ENCODE measurements around the gene MPDZ.
"Not testable (repeated sequence)": the region's sequence is repeated elsewhere in the genome, so short reads cannot be mapped to it uniquely, and the experiment has no call there.

MPDZ gene

GRCh38 chr9:13267743-13268142 lies 11.7 kb downstream of the MPDZ start:
- DNase-seq (ENCODE audit: low read depth in 2 of 2), result no peak

DNA sequence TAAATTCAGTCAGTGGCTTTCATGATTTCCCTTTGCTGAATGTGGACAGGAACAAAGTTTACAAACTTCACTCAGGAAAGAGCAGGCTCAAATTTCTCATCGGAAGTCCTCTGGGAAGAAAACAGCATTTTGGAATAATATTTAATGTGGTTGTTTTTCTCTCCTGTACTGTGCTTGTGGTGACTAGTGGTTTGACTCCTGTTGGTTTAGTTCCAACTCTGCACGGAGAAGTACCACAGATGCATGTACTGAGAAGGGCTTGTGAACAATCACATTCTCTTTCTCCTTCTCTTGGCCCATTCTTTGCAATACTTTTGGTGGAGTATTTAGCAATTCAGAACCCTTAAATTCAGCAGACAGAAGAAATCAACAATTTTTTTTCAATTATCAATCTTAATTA lies 13.3 kb downstream of the MPDZ start:
- no peak for DNase-seq (ENCODE audit: low read depth in 2 of 2)

- no peak for DNase-seq (ENCODE audit: low read depth in 2 of 2)
Measured at GRCh38 chr9:13264788-13265187, 14.7 kb downstream of the MPDZ start.

DNA sequence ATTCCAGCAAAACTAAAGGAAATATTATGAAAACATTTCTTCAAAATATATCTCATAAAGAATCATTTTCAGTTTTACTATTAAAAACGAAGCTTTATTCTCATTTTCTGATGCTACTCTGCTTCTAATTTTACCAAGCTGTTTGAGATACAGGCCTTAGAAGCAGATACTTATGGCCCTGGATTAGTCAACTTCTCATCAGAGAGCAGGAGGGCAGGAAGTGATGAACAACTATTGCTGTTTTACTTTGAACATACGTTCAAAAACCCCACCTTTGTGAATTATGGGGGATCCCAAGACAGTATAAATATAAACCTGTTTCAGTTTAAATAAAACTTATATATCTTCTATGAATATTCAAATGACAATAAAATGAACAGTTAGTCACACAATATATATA lies 16.0 kb downstream of the MPDZ start:
- DNase-seq (ENCODE audit: low read depth in 2 of 2), result no peak

- no peak for DNase-seq (ENCODE audit: low read depth in 2 of 2)
Measured at GRCh38 chr9:13252852-13253251, 26.6 kb downstream of the MPDZ start.

DNA sequence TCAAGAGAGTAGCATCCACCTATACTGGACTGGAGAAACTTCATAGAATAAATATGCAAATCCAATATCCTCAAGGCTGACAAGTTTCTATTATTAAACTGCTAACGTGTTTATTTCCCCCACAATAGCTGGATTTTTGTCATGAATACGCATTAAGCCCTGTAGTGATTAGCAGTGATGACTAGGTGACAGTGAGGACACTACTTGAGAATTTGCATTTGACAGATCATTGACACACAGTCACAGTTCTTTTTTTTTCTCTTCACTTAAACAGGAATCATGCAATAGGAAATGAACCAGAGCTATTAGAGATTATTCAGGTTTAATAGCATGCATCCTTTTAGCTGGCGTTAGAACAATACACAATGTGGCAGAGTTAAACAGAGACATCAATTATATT lies 35.3 kb downstream of the MPDZ start:
- DNase-seq (ENCODE audit: low read depth in 2 of 2), result no peak

GRCh38 chr9:13241283-13241682 lies 38.2 kb downstream of the MPDZ start:
- no peak for DNase-seq (ENCODE audit: low read depth in 2 of 2)

GRCh38 chr9:13239660-13240059 lies 39.8 kb downstream of the MPDZ start:
- no peak for DNase-seq (ENCODE audit: low read depth in 2 of 2)

DNA sequence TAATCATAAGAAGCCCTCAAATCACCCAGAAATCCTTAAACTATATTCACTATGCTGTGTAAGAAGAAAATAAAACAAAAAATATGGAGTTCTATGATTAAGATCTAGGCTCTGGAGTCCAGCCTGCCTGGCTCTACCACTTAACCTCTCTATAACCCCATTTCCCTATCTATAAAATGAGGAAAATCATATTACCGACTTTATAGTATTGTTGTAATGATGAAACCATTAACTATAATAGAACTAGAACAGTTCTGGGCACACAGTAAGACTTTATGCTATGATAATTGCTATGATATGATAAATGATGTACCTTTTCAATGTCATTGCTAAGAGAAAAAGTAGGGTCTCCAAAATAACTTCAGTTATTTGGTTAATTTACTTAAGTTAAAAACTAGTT lies 40.3 kb downstream of the MPDZ start:
- no peak for DNase-seq (ENCODE audit: low read depth in 2 of 2)

DNA sequence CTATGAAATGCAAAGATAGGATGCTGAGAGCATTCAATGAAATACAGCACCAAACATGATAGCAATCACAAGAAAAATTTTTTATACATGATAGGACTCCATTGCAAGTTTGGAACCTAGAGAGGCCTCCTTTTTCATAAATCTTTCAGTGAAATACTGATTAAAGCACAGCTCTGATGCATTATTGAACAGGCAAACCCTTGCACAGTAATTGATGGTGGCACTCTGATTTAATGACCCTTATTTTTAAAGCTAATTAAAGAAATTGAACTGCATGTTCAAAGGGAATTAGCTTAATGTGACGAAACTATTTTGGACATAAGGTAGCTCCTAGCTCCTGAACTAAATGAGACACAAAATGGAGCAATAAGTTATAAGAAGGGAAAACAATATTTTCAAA lies 44.6 kb downstream of the MPDZ start:
- no peak for DNase-seq (ENCODE audit: low read depth in 2 of 2)

- no peak for DNase-seq (ENCODE audit: low read depth in 2 of 2)
Measured at GRCh38 chr9:13228431-13228830, 51.1 kb downstream of the MPDZ start.

GRCh38 chr9:13224366-13224765 lies 55.1 kb downstream of the MPDZ start:
- DNase-seq (ENCODE audit: low read depth in 2 of 2), result no peak

GRCh38 chr9:13222733-13223132 lies 56.8 kb downstream of the MPDZ start:
- not testable (repeated sequence) for DNase-seq (ENCODE audit: low read depth in 2 of 2)

- no peak for DNase-seq (ENCODE audit: low read depth in 2 of 2)
Measured at GRCh38 chr9:13221741-13222140, 57.8 kb downstream of the MPDZ start.

DNA sequence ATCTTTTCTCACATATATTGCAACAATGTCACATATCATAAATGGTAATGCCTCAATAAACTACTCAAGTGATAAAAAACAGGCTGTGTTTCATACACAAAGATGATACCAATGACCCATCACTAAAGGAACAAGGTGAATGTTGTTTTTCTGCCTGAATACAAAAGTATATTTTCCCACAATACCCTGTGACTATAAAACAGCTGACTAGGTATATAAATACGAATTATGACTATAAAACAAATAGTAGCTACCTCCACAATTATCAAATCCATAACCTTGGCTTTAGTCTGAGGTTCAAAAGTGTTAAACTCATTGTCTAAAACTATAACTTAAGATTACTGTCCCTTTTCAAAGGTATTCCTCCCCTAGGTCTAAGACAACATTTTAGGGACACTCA lies 58.7 kb downstream of the MPDZ start:
- no peak for DNase-seq (ENCODE audit: low read depth in 2 of 2)

- no peak for DNase-seq (ENCODE audit: low read depth in 2 of 2)
Measured at GRCh38 chr9:13215791-13216554, 63.5 kb downstream of the MPDZ start.

- DNase-seq (ENCODE audit: low read depth in 2 of 2), result no peak
Measured at GRCh38 chr9:13213998-13214397, 65.5 kb downstream of the MPDZ start.

DNA sequence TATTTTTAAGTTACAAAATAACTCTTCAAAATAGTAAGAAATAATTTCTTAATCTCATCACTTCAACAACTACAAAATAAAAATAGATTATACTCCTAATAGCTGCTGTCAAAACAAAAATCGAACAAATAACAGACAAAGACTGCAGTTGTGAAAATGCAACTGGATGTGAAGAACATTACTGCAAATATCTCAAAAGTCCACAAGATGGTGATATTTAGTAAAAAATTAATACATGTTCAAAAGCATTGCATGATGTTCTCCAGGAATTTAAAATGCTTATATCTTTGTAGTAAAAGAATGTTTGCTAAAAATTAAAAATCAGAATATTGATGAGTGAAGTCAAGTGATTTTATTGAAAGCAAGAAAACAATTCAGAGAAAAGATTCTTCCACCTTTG lies 66.2 kb downstream of the MPDZ start:
- DNase-seq (ENCODE audit: low read depth in 2 of 2), result no peak

DNA sequence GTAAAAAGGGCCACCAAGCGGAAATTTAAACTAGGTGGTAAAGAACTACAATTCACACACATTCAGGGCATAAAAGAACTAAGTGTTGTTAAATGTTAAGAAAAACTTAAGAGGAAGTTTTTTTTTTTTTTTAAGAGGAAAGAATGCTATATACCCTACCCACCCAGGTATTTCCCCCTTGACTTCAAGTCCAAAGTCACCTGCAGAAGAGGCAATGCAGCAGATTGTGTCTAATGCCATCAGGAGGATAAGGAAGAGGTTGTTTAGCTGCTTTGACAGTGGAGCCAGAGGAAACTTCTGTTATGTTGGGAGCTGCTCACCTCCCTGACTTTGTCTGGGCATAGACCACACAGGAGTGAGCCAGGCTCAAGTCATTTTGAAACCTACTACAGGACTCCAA lies 69.2 kb downstream of the MPDZ start:
- DNase-seq (ENCODE audit: low read depth in 2 of 2), result no peak

- DNase-seq (ENCODE audit: low read depth in 2 of 2), result no peak
Measured at GRCh38 chr9:13209498-13209897, 70.0 kb downstream of the MPDZ start.

GRCh38 chr9:13205824-13206223 lies 73.7 kb downstream of the MPDZ start:
- DNase-seq (ENCODE audit: low read depth in 2 of 2), result no peak

DNA sequence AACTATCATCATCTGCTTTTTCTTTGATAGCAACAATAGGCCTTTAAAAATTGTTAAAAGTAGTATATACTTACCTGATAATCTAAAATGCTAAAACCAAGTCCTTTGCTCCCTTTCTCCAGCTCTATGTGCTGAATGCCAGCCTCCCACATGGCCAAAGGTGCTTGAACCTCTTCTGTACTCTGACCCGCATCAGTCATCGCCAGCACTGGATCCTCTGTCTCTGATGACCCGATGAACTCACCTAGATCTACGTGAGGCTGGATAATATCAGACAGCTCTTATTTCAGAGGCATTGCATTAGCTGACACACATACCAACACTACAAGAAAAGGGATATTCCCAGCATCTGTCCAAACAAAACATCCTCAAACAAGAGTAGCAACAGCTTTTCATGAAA lies 89.5 kb downstream of the MPDZ start:
- DNase-seq (ENCODE audit: low read depth in 2 of 2), result no peak

- no peak for DNase-seq (ENCODE audit: low read depth in 2 of 2)
Measured at GRCh38 chr9:13189362-13189761, 90.1 kb downstream of the MPDZ start.

- DNase-seq (ENCODE audit: low read depth in 2 of 2), result no peak
Measured at GRCh38 chr9:13186774-13187173, 92.7 kb downstream of the MPDZ start.

Data from stimulated activated CD8-positive, alpha-beta memory T cell treated with anti-CD3 and anti-CD28 coated beads, Interleukin-7, amount 100 ng/mL, for 4 hours (primary cell).